Liver (tissue), 9 donors: Measurements from ENCODE around the gene KLHDC7A. TPM values are rescaled to one million over a fixed set of nuclear protein-coding genes. Genes with fewer than 3 reads are reported as not detected.

Source experiments
- DNase-seq: peaks from one replicate; pipeline ENCODE4 v3.0.0-alpha.2; 2017; ENCODE audit warnings: low spot score
- H3K27ac ChIP-seq, 2 donors: one replicate each; pipeline ENCODE4 v1.7.0; 2013; ENCODE audit warnings: inconsistent platforms in 2 of 2, low read length in 2 of 2, control low read depth in 1 of 2, low read depth in 1 of 2, mild to moderate bottlenecking in 1 of 2
- H3K27me3 ChIP-seq, 4 donors: one replicate each; pipeline versions ENCODE4 v1.6.1 to v1.7.0; 2013; ENCODE audit warnings: low read length in 3 of 4, inconsistent platforms in 1 of 4, mild to moderate bottlenecking in 1 of 4, moderate library complexity in 1 of 4; ENCODE audit not compliant: control insufficient read depth in 4 of 4, insufficient read depth in 4 of 4
- H3K36me3 ChIP-seq, 4 donors: one replicate each; pipeline versions ENCODE4 v1.6.1 to v1.7.0; 2013; ENCODE audit warnings: low read length in 3 of 4, mild to moderate bottlenecking in 3 of 4, low read depth in 1 of 4, moderate library complexity in 1 of 4; ENCODE audit not compliant: control insufficient read depth in 4 of 4, insufficient read depth in 3 of 4
- H3K4me1 ChIP-seq, 4 donors: one replicate each; pipeline versions ENCODE4 v1.6.1 to v1.7.0; 2013; ENCODE audit warnings: low read length in 3 of 4, mild to moderate bottlenecking in 3 of 4, moderate library complexity in 1 of 4; ENCODE audit not compliant: control insufficient read depth in 4 of 4, insufficient read depth in 4 of 4
- H3K4me3 ChIP-seq, 3 donors: one replicate each; pipeline versions ENCODE4 v1.6.1 to v1.7.0; 2013; ENCODE audit warnings: low read length in 3 of 3, control low read depth in 1 of 3, low read depth in 1 of 3, mild to moderate bottlenecking in 1 of 3
- H3K9ac ChIP-seq, 2 donors: one replicate each; pipeline ENCODE4 v1.7.0; 2013; ENCODE audit warnings: low read length in 2 of 2, mild to moderate bottlenecking in 2 of 2, moderate library complexity in 2 of 2, control low read depth in 1 of 2, low read depth in 1 of 2
- H3K9me3 ChIP-seq, 4 donors: one replicate each; pipeline versions ENCODE4 v1.6.1 to v1.7.0; 2013; ENCODE audit warnings: low read length in 3 of 4; ENCODE audit not compliant: control insufficient read depth in 4 of 4
- ATF3 ChIP-seq: IDR thresholded peaks from 2 replicates; pipeline ENCODE4 v1.6.1; 2016; ENCODE audit warnings: antibody characterized with exemption
- CTCF ChIP-seq: fragments of 150-350 bp; IDR thresholded peaks from 2 replicates; pipeline ENCODE4 v1.5.1; 2017; ENCODE audit warnings: improper control_type of control experiment, low read depth, low read length; ENCODE audit not compliant: missing input control
- EGR1 ChIP-seq, 2 donors: IDR thresholded peaks; 2 replicates each; pipeline ENCODE4 v1.6.1; 2016 to 2018; ENCODE audit warnings: antibody characterized with exemption in 2 of 2, low read depth in 2 of 2
- FOXA1 ChIP-seq: IDR thresholded peaks from 2 replicates; pipeline ENCODE4 v1.6.1; 2016; ENCODE audit warnings: antibody characterized with exemption
- FOXA2 ChIP-seq: IDR thresholded peaks from 2 replicates; pipeline ENCODE4 v1.6.1; 2016; ENCODE audit warnings: antibody characterized with exemption
- GABPA ChIP-seq, 2 donors: IDR thresholded peaks in 1 of 2; conservative IDR thresholded peaks in 1 of 2; 2 replicates each; pipeline ENCODE4 v1.6.1; 2016; ENCODE audit warnings: antibody characterized with exemption in 2 of 2, mild to moderate bottlenecking in 1 of 2, moderate library complexity in 1 of 2
- HNF4A ChIP-seq, 2 donors: conservative IDR thresholded peaks; 2 replicates each; pipeline ENCODE4 v1.6.1; 2016; ENCODE audit warnings: antibody characterized with exemption in 2 of 2, mild to moderate bottlenecking in 2 of 2
- HNF4G ChIP-seq: IDR thresholded peaks from 2 replicates; pipeline ENCODE4 v1.6.1; 2016; ENCODE audit warnings: antibody characterized with exemption
- JUND ChIP-seq, 2 donors: IDR thresholded peaks; 2 replicates each; pipeline ENCODE4 v1.6.1; 2016; ENCODE audit warnings: antibody characterized with exemption in 2 of 2
- MAX ChIP-seq: IDR thresholded peaks from 2 replicates; pipeline ENCODE4 v1.6.1; 2016; ENCODE audit warnings: antibody characterized with exemption
- NR2F2 ChIP-seq: IDR thresholded peaks from 2 replicates; pipeline ENCODE4 v1.6.1; 2016; ENCODE audit warnings: antibody characterized with exemption
- RAD21 ChIP-seq, 2 donors: IDR thresholded peaks; 2 replicates each; pipeline ENCODE4 v1.6.1; 2016; ENCODE audit warnings: antibody characterized with exemption in 2 of 2, mild to moderate bottlenecking in 2 of 2
- RXRA ChIP-seq, 2 donors: IDR thresholded peaks; 2 replicates each; pipeline ENCODE4 v1.6.1; 2017 to 2018; ENCODE audit warnings: antibody characterized with exemption in 2 of 2, mild to moderate bottlenecking in 1 of 2
- SP1 ChIP-seq: IDR thresholded peaks from 2 replicates; pipeline ENCODE4 v1.6.1; 2018; ENCODE audit warnings: antibody characterized with exemption, mild to moderate bottlenecking
- TAF1 ChIP-seq: conservative IDR thresholded peaks from 2 replicates; pipeline ENCODE4 v1.6.1; 2016; ENCODE audit warnings: antibody characterized with exemption, mild to moderate bottlenecking
- YY1 ChIP-seq: IDR thresholded peaks from 2 replicates; pipeline ENCODE4 v1.6.1; 2016; ENCODE audit warnings: antibody characterized with exemption, mild to moderate bottlenecking
- whole genome bisulfite sequencing: extraction: QIAGEN DNeasy Blood & Tissue Kit; methylation state at CpG from one replicate; pipeline ENCODE4 v1.1.7; 2013; 5-methylcytosine and 5-hydroxymethylcytosine counted together
- polyA plus RNA-seq, 2 donors: library from polyadenylated mRNA; stranded (reverse) in 1 of 2; unstranded in 1 of 2; fragments of 200-250 nt in 1 of 2; fragments of >200 nt in 1 of 2; fragmentation: Nextera tagmentation in 1 of 2; extraction: Ambion mirVana in 1 of 2; gene quantifications; one replicate each; pipeline versions ENCODE4 v1.2.1 to v1.2.3, GENCODE V29; 2013 to 2015
- total RNA-seq, 2 donors: library from RNA; depleted of rRNA; stranded (reverse); fragments of >200 nt; gene quantifications; one replicate each; pipeline ENCODE4 v1.2.3, GENCODE V29; 2014
- TF ChIP-seq, protein P1 (sequence below): IDR thresholded peaks from 2 replicates; pipeline ENCODE4 v1.6.1; 2016; ENCODE audit warnings: antibody characterized with exemption
- TF ChIP-seq, protein P2 (sequence below): IDR thresholded peaks from 2 replicates; pipeline ENCODE4 v1.6.1; 2016; ENCODE audit warnings: antibody characterized with exemption, mild to moderate bottlenecking
- donor health status: healthy.
- donor health status: healthy.
- donor health status: healthy.
- donor health status: healthy.
- donor health status: healthy.

Gene KLHDC7A
- total and polyA plus RNA-seq, 4 donors = 1.3 to 6.6 (median 2.3) TPM

- TF ChIP-seq MAX (peak; percentile 53), CTCF (no peak), TAF1 (no peak), YY1 (peak; percentile 44)
- TF ChIP-seq, protein P1, sequence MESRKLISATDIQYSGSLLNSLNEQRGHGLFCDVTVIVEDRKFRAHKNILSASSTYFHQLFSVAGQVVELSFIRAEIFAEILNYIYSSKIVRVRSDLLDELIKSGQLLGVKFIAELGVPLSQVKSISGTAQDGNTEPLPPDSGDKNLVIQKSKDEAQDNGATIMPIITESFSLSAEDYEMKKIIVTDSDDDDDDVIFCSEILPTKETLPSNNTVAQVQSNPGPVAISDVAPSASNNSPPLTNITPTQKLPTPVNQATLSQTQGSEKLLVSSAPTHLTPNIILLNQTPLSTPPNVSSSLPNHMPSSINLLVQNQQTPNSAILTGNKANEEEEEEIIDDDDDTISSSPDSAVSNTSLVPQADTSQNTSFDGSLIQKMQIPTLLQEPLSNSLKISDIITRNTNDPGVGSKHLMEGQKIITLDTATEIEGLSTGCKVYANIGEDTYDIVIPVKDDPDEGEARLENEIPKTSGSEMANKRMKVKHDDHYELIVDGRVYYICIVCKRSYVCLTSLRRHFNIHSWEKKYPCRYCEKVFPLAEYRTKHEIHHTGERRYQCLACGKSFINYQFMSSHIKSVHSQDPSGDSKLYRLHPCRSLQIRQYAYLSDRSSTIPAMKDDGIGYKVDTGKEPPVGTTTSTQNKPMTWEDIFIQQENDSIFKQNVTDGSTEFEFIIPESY = peak; percentile 51
Measured at GRCh38 chr1:18463984-18464664, 16.6 kb upstream of the KLHDC7A start (continued).

DNA sequence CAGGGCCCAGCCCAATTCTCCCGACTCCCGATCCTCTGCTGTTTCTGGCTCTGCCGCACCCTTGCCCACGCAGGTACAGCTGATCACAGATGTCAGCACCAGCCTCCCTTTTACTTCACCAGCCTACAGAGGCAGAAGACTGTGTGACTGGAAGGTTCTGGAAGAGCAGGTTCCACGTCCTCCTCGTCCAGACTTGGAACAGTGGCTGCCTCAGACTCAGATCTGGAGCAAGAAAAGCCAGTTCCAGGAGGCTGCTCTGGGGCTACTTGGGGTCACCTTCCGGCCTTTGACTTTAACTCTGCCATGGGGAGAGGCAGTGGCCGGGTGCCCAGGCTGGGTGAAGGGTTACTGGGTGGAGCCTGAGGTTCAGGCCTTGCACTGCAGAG, 16.1 kb upstream of the KLHDC7A start:
- H3K36me3 ChIP-seq = no peaks in the 10 kb centered on the region
- DNase-seq = peak; percentile 43
- H3K27me3 ChIP-seq = no peaks in the 10 kb centered on the region
- H3K9me3 ChIP-seq = no peaks in the 10 kb centered on the region
- H3K9ac ChIP-seq = peak overlapping the region in 1 of 2 donors; percentile 31
- H3K4me1 ChIP-seq = peaks cover 7 to 27% (median 19%) of the 10 kb centered on the region in 4 donors
- TF ChIP-seq NR2F2 (peak; percentile 50), RXRA (IDR thresholded peaks at IDR 0.05) (peak; percentile 80 to 92), HNF4G (no peak), FOXA1 (no peak), HNF4A (conservative IDR thresholded peaks at IDR 0.05) (peak; percentile 37 to 58), ATF3 (no peak), JUND (IDR thresholded peaks at IDR 0.05) (peak in 1 of 2 donors; percentile 3), GABPA (IDR thresholded peaks at IDR 0.05 in 1 of 2, conservative IDR thresholded peaks at IDR 0.05 in 1 of 2) (no peak), MAX (no peak), SP1 (peak; percentile 85), FOXA2 (no peak), EGR1 (IDR thresholded peaks at IDR 0.05; ENCODE audit: low read depth in 2 of 2) (no peak), YY1 (no peak), RAD21 (IDR thresholded peaks at IDR 0.05) (no peak), CTCF (no peak), TAF1 (no peak)
- TF ChIP-seq, protein P2, sequence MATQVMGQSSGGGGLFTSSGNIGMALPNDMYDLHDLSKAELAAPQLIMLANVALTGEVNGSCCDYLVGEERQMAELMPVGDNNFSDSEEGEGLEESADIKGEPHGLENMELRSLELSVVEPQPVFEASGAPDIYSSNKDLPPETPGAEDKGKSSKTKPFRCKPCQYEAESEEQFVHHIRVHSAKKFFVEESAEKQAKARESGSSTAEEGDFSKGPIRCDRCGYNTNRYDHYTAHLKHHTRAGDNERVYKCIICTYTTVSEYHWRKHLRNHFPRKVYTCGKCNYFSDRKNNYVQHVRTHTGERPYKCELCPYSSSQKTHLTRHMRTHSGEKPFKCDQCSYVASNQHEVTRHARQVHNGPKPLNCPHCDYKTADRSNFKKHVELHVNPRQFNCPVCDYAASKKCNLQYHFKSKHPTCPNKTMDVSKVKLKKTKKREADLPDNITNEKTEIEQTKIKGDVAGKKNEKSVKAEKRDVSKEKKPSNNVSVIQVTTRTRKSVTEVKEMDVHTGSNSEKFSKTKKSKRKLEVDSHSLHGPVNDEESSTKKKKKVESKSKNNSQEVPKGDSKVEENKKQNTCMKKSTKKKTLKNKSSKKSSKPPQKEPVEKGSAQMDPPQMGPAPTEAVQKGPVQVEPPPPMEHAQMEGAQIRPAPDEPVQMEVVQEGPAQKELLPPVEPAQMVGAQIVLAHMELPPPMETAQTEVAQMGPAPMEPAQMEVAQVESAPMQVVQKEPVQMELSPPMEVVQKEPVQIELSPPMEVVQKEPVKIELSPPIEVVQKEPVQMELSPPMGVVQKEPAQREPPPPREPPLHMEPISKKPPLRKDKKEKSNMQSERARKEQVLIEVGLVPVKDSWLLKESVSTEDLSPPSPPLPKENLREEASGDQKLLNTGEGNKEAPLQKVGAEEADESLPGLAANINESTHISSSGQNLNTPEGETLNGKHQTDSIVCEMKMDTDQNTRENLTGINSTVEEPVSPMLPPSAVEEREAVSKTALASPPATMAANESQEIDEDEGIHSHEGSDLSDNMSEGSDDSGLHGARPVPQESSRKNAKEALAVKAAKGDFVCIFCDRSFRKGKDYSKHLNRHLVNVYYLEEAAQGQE = no peak
- TF ChIP-seq, protein P1 = no peak
- H3K27ac ChIP-seq = peak overlapping the region; percentile 84 to 85
- WGBS = 24% methylated on average over 8 of the region's 8 CpGs
- H3K4me3 ChIP-seq = no peak overlapping the region
